HepG2 (cell line): ENCODE measurements around the gene ICE1. TPM values are rescaled to one million over a fixed set of nuclear protein-coding genes. Genes with fewer than 3 reads are reported as not detected.

Source experiments
- ATAC-seq: fragments of 200-7000 bp; cut with Tn5 transposase; 3 replicates; pipeline ENCODE4 v1.9.1; 2020; ENCODE audit warnings: mild to moderate bottlenecking, moderate library complexity
- BruUV-seq: library from RNA; stranded (reverse); fragments of 400-500 nt; replicated peaks from 2 replicates; lab custom pipeline; 2021; lab: Mats Ljungman, UMichigan
- CTCF ChIA-PET: fragments of 300-600 bp; formaldehyde crosslinking; extraction: SDS; loops from one replicate; lab custom pipeline; 2021; ENCODE audit warnings: low total read pairs, inconsistent platforms, low intra/inter-chr PET ratio; lab: Yijun Ruan, JAX
- POLR2A ChIA-PET: fragments of 350-600 bp; sonication (Branson Sonifier 250); formaldehyde crosslinking; loops from one replicate; lab custom pipeline; 2020; ENCODE audit warnings: antibody characterized with exemption, inconsistent platforms; lab: Yijun Ruan, JAX
- DNase-seq: peaks from one replicate; pipeline ENCODE4 v3.0.0-alpha.2; 2015; ENCODE audit warnings: low spot score
- FAIRE-seq: peaks from 3 replicates; lab custom pipeline; 2011; peaks lifted over from hg19 to GRCh38; lab: Jason Lieb, UNC
- H2AFZ ChIP-seq: one replicate; pipeline ENCODE4 v1.6.1; 2011; ENCODE audit warnings: low read length, inconsistent platforms
- H3K27ac ChIP-seq: fragments of 300-600 bp; 3 replicates; pipeline ENCODE4 v1.8.0; 2011; ENCODE audit warnings: mixed run types, mild to moderate bottlenecking, mixed read lengths, low read length, inconsistent platforms; ENCODE audit not compliant: insufficient read depth; ENCODE audit errors: extremely low read length
- H3K27me3 ChIP-seq, 2 experiments: fragments of 200-600 bp in 1 of 2; 2 replicates in 1 of 2; 3 replicates in 1 of 2; pipeline versions ENCODE4 v1.6.0 to v1.8.0; 2011; ENCODE audit warnings: low read length in 2 of 2, mild to moderate bottlenecking in 2 of 2, moderate library complexity in 2 of 2, inconsistent platforms in 1 of 2; ENCODE audit not compliant: insufficient read depth in 2 of 2, control insufficient read depth in 1 of 2
- H3K36me3 ChIP-seq, 2 experiments: fragments of 200-600 bp in 1 of 2; replicated peaks in 1 of 2; 2 replicates in 1 of 2; 3 replicates in 1 of 2; pipeline versions ENCODE4 v1.5.1 to v1.8.0; 2011; ENCODE audit warnings: low read length in 2 of 2, inconsistent platforms in 1 of 2; ENCODE audit not compliant: insufficient read depth in 2 of 2, control insufficient read depth in 1 of 2
- H3K4me1 ChIP-seq: 2 replicates; pipeline ENCODE4 v1.5.1; 2012; ENCODE audit warnings: low read length, inconsistent platforms; ENCODE audit not compliant: insufficient read depth
- H3K4me2 ChIP-seq: 2 replicates; pipeline ENCODE4 v1.6.0; 2011; ENCODE audit warnings: low read depth, low read length, inconsistent platforms
- H3K4me3 ChIP-seq, 3 experiments: fragments of 200-600 bp in 1 of 3; sonication (generic), shearing (Covaris generic) in 1 of 3; replicated peaks in 1 of 3; 2 replicates each; pipeline ENCODE4 v1.5.1; 2011 to 2016; ENCODE audit warnings: low read length in 3 of 3, inconsistent platforms in 2 of 3, low read depth in 2 of 3, mild to moderate bottlenecking in 2 of 3, control low read depth in 1 of 3, mixed read lengths in 1 of 3; ENCODE audit not compliant: insufficient read depth in 1 of 3
- H3K79me2 ChIP-seq: one replicate; pipeline ENCODE4 v1.6.1; 2011; ENCODE audit warnings: low read length, inconsistent platforms; ENCODE audit not compliant: insufficient read depth
- H3K9ac ChIP-seq: 2 replicates; pipeline ENCODE4 v1.6.0; 2011; ENCODE audit warnings: mild to moderate bottlenecking, low read depth, low read length, inconsistent platforms; ENCODE audit not compliant: insufficient read depth
- H3K9me3 ChIP-seq: 2 replicates; pipeline ENCODE4 v1.5.1; 2012; ENCODE audit warnings: mild to moderate bottlenecking, low read length
- H4K20me1 ChIP-seq: 2 replicates; pipeline ENCODE4 v1.6.0; 2011; ENCODE audit warnings: inconsistent platforms, mild to moderate bottlenecking, low read length, moderate library complexity; ENCODE audit not compliant: insufficient read depth
- AKAP8 ChIP-seq: sonication (generic); formaldehyde crosslinking; IDR thresholded peaks from 2 replicates; pipeline ENCODE4 v1.5.1; 2020; ENCODE audit warnings: mild to moderate bottlenecking, missing genetic modification reagents
- FOXK2 ChIP-seq: fragments of 450-650 bp; IDR thresholded peaks from 2 replicates; pipeline ENCODE4 v1.6.1; 2016
- HCFC1 ChIP-seq: fragments of 150-350 bp; IDR thresholded peaks from 2 replicates; pipeline ENCODE4 v1.6.1; 2014; ENCODE audit warnings: low read depth, low read length
- KMT2A ChIP-seq: sonication (generic); formaldehyde crosslinking; IDR thresholded peaks from 2 replicates; pipeline ENCODE4 v1.4.0; 2020; ENCODE audit warnings: missing genetic modification reagents
- NCOR1 ChIP-seq: fragments of 200-600 bp; sonication (generic); IDR thresholded peaks from 2 replicates; pipeline ENCODE4 v1.7.0; 2017; ENCODE audit warnings: antibody characterized with exemption, low read length, borderline replicate concordance
- NFIB ChIP-seq: sonication (generic); formaldehyde crosslinking; IDR thresholded peaks from 2 replicates; pipeline ENCODE4 v1.9.0; 2021; ENCODE audit warnings: missing genetic modification reagents, mild to moderate bottlenecking, borderline replicate concordance
- POLR2AphosphoS5 ChIP-seq: IDR thresholded peaks from 2 replicates; pipeline ENCODE4 v1.6.1; 2012; ENCODE audit warnings: low read depth, low read length
- RBFOX2 ChIP-seq: fragments of 200-400 bp; formaldehyde crosslinking; IDR thresholded peaks from 2 replicates; pipeline ENCODE4 v1.6.1; 2017; ENCODE audit warnings: low read depth, mild to moderate bottlenecking, low read length
- SAFB2 ChIP-seq: sonication (generic); formaldehyde crosslinking; IDR thresholded peaks from 2 replicates; pipeline ENCODE4 v1.5.1; 2020; ENCODE audit warnings: missing genetic modification reagents, low read depth, mild to moderate bottlenecking, borderline replicate concordance
- SOX5 ChIP-seq: IDR thresholded peaks from 2 replicates; pipeline ENCODE4 v1.6.1; 2016; ENCODE audit warnings: borderline replicate concordance
- SP4 ChIP-seq: sonication (generic); formaldehyde crosslinking; IDR thresholded peaks from 2 replicates; pipeline ENCODE4 v1.8.1; 2023; ENCODE audit warnings: mild to moderate bottlenecking, missing genetic modification reagents
- ZFP82 ChIP-seq: sonication (generic); formaldehyde crosslinking; IDR thresholded peaks from 2 replicates; pipeline ENCODE4 v1.5.1; 2020; ENCODE audit warnings: mild to moderate bottlenecking, missing genetic modification reagents, borderline replicate concordance
- ZNF12 ChIP-seq: sonication (generic); formaldehyde crosslinking; IDR thresholded peaks from 2 replicates; pipeline ENCODE4 v1.5.0; 2020; ENCODE audit warnings: missing genetic modification reagents
- ZNF749 ChIP-seq: sonication (generic); formaldehyde crosslinking; IDR thresholded peaks from 2 replicates; pipeline ENCODE4 v1.8.0; 2022; ENCODE audit warnings: mild to moderate bottlenecking, missing genetic modification reagents, moderate library complexity, borderline replicate concordance
- WGBS: methylation state at CpG from one replicate; pipeline ENCODE4 v1.1.6; 2017; ENCODE audit warnings: low lambda C conversion rate; 5-methylcytosine and 5-hydroxymethylcytosine counted together
- in situ Hi-C: cut with HindIII; loops from 2 replicates; pipeline ENCODE4 v1.10.0; 2017; ENCODE audit warnings: low pct_unique_long_range_greater_than_20kb; ENCODE audit not compliant: extremely low pct_ligation_motif_present
- intact Hi-C: fragments of 100-400 bp; cut with micrococcal nuclease; formaldehyde crosslinking; loops from one replicate; pipeline ENCODE4 v1.10.0; 2022; ENCODE audit not compliant: unreplicated experiment
- polyA plus RNA-seq, 8 experiments: library from polyadenylated mRNA; depleted of rRNA in 3 of 8; stranded (reverse) in 7 of 8; unstranded in 1 of 8; fragments of >200 nt; fragmentation: Illumina TruSeq in 4 of 8; extraction: Trizol in 4 of 8; gene quantifications; 2 replicates each; pipeline versions ENCODE4 v1.2.1 to v1.2.3, GENCODE V29; 2011 to 2016; ENCODE audit warnings: low read depth in 4 of 8, missing spikeins in 1 of 8, mixed read lengths in 1 of 8; ENCODE audit not compliant: insufficient read depth in 1 of 8
- total RNA-seq, 5 experiments: library from RNA; depleted of rRNA; stranded (reverse); fragments of >200 nt; fragmentation: Illumina TruSeq; extraction: Trizol; gene quantifications; 2 replicates each; pipeline ENCODE4 v1.2.3, GENCODE V29; 2016; ENCODE audit warnings: low read depth in 1 of 5
- TF ChIP-seq, protein P1 (sequence below): IDR thresholded peaks from 2 replicates; pipeline ENCODE4 v1.6.1; 2016; ENCODE audit warnings: low read depth
- TF ChIP-seq, protein P2 (sequence below): sonication (generic); formaldehyde crosslinking; IDR thresholded peaks from 2 replicates; pipeline ENCODE4 v1.4.0; 2020; ENCODE audit warnings: missing genetic modification reagents, borderline replicate concordance

ICE1 gene
- total and polyA plus RNA-seq, 2 of the 13 experiments (the other 11 are each of a cell fraction or from before 2014, with no cell fraction given) = 9.1 to 27.6 TPM

DNA sequence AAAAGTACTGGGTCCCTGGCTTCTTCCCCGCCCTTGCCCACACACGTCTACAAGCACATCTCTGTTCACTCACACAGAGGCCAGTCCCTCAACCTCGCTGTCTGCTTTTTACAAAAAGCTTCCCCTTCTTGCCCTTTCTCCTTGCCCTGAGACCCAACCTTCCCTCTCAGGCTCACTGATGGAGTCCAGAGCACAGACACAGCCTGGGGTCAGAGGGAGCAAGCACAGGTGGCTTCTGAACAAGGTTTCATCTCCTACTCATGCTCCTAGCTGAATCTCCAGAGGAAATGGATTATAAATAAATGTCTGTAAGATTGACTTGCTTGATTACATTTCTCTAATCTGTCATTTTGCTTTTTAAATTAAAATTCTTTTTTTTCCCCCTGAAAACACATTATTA, 101.8 kb downstream of the ICE1 start:
- intact Hi-C loops = no loop called here
- Histone ChIP-seq H3K4me3 (no peak overlapping the region), H3K4me2 (no peak overlapping the region), H2AFZ (no peak overlapping the region), H3K27ac (no peak overlapping the region), H3K79me2 (no peaks in the 10 kb centered on the region), H3K9me3 (no peaks in the 10 kb centered on the region), H3K9ac (no peak overlapping the region), H3K36me3 (no peaks in the 10 kb centered on the region), H3K27me3 (no peaks in the 10 kb centered on the region), H3K4me1 (no peaks in the 10 kb centered on the region), H4K20me1 (no peaks in the 10 kb centered on the region)
- POLR2A ChIA-PET = no interaction called here
- no peak for FAIRE-seq
- in situ Hi-C loops = no loop called here
- 4% methylated on average over 3 of the region's 3 CpGs for WGBS
- ATAC-seq = no peak
- no peak for DNase-seq
- no TSS peak for BruUV-seq
- CTCF ChIA-PET = no interaction called here
- TF ChIP-seq, protein P1, sequence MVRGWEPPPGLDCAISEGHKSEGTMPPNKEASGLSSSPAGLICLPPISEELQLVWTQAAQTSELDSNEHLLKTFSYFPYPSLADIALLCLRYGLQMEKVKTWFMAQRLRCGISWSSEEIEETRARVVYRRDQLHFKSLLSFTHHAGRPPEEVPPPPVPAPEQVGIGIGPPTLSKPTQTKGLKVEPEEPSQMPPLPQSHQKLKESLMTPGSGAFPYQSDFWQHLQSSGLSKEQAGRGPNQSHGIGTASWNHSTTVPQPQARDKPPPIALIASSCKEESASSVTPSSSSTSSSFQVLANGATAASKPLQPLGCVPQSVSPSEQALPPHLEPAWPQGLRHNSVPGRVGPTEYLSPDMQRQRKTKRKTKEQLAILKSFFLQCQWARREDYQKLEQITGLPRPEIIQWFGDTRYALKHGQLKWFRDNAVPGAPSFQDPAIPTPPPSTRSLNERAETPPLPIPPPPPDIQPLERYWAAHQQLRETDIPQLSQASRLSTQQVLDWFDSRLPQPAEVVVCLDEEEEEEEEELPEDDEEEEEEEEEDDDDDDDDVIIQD (CRISPR knock-in tag) = no peak
- no peak for TF ChIP-seq POLR2AphosphoS5
- TF ChIP-seq FOXK2 = no peak
- TF ChIP-seq KMT2A (CRISPR knock-in tag) = no peak
- no peak for TF ChIP-seq ZNF749 (CRISPR knock-in tag)
- TF ChIP-seq, protein P2, sequence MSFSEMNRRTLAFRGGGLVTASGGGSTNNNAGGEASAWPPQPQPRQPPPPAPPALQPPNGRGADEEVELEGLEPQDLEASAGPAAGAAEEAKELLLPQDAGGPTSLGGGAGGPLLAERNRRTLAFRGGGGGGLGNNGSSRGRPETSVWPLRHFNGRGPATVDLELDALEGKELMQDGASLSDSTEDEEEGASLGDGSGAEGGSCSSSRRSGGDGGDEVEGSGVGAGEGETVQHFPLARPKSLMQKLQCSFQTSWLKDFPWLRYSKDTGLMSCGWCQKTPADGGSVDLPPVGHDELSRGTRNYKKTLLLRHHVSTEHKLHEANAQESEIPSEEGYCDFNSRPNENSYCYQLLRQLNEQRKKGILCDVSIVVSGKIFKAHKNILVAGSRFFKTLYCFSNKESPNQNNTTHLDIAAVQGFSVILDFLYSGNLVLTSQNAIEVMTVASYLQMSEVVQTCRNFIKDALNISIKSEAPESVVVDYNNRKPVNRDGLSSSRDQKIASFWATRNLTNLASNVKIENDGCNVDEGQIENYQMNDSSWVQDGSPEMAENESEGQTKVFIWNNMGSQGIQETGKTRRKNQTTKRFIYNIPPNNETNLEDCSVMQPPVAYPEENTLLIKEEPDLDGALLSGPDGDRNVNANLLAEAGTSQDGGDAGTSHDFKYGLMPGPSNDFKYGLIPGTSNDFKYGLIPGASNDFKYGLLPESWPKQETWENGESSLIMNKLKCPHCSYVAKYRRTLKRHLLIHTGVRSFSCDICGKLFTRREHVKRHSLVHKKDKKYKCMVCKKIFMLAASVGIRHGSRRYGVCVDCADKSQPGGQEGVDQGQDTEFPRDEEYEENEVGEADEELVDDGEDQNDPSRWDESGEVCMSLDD (CRISPR knock-in tag) = no peak
- no peak for TF ChIP-seq ZFP82 (CRISPR knock-in tag)
- no peak for TF ChIP-seq HCFC1
- no peak for TF ChIP-seq SP4 (CRISPR knock-in tag)
- no peak for TF ChIP-seq NFIB
- no peak for TF ChIP-seq SAFB2
- no peak for TF ChIP-seq AKAP8 (CRISPR knock-in tag)
- TF ChIP-seq ZNF12 (CRISPR knock-in tag) = no peak
- no peak for TF ChIP-seq SOX5 (CRISPR knock-in tag)
- TF ChIP-seq NCOR1 = no peak
- no peak for TF ChIP-seq RBFOX2
